AG20443 (cell line): Measurements from ENCODE around the gene TMEM150B.

Source experiments
- DNase-seq: peaks from one replicate; pipeline ENCODE4 v3.0.0; 2012; ENCODE audit warnings: low spot score, mixed read lengths

The TMEM150B gene

DNA sequence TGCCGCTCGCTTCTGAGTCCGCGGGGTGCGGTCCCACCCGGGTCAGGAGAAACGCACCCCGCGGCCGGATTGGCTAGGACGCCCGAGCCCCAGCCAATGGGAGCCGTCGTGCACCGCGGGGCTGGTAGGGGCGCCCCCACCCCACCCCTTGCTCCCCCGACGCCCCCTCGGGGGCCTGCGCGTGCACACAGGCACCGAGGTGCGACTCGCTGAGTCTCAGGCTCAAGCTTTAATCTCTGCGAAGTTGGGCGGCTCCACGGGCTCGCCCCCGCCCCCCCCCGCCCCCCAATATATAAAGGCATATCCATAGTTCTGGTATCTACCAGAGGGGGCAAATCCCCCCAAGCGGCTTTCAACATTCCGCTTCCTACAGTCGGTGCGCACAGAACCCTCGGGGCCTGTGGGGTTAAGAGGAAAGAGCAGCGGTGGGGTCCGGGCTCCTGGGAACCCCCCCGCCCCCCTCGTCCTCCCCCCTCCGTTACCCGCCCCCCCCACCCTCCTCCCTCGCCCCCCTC is 29.6 kb upstream of the TMEM150B start, which contains the start of gene COX6B2:
Gene COX6B2, minus strand, starts transcription at position 22 of the 515 bp plus-strand sequence. CDS start 198 bp downstream, outside the sequence.
- DNase-seq, result peak; percentile 15

GRCh38 chr19:55353803-55354697 is 28.9 kb upstream of the TMEM150B start:
- peak; percentile 91 for DNase-seq

DNA sequence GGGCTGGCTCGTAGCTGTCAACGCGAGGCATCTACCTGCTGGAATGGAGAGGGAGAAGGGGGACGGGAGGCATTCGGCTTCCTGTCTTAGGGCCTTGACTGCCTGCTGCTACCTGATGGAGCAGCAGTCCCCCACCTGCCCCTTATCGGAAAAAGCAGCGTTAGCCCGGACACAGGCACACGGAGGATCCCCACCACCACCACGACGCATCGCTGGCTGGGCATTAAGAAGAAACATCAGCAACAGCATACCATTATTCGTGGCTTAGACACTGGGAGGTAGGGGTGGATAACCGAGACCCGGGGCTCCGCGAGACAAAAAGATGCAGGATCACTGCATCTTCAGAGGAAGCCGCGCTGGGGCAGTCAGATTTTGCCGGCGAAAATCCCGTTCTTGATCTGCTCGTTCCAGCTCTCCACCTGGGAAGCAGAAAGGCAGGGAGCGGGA is 28.2 kb upstream of the TMEM150B start:
- no peak for DNase-seq

GRCh38 chr19:55352549-55353145 is 27.5 kb upstream of the TMEM150B start:
- no peak for DNase-seq

GRCh38 chr19:55352040-55352439 is 26.9 kb upstream of the TMEM150B start:
- no peak for DNase-seq

DNA sequence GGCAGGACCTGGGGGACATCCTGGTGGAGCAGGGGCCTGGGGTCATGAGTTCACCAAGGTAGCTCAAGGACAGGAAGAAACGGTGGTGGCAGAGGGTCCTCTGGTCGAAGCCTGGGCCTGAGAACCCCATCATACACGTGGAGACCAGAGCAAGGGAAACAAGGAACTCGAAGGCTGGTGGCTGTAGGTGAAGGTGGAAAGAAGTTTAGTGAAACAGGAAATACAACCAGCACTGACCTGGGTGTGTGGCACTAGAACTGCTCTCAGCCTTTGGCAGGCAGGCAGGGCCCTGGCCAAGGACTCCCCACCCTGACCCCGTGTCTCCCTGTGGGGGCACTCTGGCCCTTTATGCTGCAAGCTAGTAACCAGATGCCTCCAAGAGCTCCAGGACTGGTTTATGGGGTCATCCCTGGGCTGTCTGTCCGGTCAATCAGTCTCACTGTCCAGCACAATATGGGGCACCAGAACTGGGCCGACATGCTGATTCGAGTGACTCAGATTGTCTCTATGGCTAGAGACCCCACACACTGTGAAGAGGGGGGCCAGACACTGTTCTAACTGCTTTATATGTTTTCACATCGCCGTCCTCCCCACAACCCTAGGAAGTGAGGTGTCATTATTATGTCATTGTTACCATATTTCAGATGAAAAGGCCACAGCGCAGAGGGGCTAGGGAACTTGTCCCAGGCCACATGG is 25.6 kb upstream of the TMEM150B start:
- no peak for DNase-seq

GRCh38 chr19:55348317-55349034 is 23.3 kb upstream of the TMEM150B start:
- no peak for DNase-seq

DNA sequence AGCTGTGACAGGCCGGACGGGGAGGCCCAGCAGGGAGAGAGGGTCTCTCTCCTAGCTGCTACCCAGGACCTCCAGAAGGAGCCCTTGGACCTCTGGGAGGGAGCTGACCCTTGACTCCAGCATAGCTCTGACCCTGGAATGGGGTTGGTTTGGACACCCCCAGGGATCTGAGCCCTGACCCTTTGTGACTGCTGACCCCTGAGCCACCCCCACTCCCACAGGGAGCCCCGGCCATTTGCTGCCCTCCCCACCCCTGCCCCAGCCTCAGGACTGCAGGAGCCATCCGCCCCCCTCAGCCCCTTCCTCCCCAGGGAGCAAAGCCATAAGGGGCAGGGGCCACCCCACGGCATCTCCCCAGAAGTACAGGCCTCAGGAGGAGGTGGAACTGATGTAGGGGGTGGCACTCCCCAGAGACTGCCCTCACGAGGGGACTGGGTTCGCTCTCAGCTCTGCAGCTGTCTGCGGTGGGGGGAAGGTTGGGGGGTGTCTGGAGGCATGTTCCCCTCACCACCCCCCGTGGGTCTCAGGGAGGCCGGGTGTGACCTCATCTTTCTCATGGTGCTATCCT is 22.4 kb upstream of the TMEM150B start:
- DNase-seq, result no peak

DNA sequence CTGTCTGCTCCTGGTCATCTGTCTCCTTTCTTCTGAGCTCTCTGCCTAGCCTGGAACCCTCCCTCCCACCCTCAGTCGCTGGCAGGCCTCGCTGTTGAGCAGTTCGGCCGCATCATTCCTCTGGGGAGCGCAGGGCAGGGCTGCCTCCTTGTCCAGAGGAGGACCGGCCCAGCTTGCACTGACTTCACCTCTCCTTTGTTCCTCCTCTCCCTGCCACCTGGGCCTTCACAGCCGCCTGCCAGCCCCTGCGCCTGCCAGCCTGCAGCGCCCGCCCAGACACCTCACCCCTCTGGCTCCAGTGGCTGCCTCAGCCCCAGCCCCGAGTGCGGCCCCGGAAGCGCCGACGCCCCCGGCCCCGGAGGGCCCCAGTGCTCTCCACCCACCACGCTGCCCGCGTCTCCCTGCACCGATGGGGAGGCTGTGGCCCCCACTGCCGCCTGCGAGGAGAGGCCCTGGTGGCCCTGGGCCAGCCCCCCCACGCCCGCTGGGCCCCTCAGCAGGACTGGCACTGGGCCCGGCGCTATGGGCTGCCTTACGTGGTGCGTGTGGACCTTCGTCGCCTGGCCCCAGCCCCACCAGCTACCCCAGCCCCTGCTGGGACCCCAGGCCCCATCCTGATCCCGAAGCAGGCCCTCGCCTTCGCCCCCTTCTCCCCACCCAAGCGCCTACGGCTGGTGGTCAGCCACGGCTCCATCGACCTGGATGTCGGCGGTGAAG is 21.7 kb upstream of the TMEM150B start:
- DNase-seq, result no peak

DNA sequence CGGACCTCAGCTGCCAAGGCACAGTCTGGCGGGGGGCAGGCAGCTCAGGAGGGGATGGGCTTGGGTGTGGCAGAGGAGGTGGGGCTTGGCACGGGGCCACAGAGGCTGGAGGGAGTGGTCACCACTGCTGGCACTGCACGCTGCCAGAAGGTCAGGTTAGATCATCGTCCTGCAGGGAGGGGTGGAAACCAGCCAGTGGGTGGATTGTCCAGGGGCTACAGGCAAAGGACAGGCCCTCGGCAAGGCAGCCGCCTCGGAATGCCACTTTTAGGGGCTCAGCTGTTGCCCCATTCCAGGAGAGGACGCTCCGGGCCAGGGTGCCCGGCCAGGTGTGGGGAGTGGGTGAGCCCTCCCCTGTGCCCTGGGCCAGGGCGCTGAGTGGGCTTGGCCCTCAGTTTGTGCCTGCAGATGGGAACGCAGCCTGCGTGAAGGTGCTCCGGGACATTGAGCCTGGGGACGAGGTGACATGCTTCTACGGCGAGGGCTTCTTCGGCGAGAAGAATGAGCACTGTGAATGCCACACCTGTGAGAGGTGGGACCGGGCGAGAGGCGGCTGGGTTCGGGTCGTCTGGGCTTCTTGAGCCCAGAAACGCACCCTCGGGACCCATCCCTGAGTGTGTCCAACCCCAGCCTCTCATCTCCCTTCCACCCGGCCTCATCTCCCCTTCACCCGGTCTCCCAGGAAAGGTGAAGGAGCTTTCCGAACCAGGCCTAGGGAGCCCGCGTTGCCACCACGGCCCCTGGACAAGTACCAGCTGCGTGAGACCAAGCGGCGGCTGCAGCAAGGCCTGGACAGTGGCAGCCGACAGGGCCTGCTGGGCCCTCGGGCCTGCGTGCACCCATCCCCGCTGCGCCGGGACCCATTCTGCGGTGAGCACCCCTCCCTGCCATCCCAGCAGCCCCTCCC is 20.9 kb upstream of the TMEM150B start:
- peak; percentile 65 for DNase-seq

DNA sequence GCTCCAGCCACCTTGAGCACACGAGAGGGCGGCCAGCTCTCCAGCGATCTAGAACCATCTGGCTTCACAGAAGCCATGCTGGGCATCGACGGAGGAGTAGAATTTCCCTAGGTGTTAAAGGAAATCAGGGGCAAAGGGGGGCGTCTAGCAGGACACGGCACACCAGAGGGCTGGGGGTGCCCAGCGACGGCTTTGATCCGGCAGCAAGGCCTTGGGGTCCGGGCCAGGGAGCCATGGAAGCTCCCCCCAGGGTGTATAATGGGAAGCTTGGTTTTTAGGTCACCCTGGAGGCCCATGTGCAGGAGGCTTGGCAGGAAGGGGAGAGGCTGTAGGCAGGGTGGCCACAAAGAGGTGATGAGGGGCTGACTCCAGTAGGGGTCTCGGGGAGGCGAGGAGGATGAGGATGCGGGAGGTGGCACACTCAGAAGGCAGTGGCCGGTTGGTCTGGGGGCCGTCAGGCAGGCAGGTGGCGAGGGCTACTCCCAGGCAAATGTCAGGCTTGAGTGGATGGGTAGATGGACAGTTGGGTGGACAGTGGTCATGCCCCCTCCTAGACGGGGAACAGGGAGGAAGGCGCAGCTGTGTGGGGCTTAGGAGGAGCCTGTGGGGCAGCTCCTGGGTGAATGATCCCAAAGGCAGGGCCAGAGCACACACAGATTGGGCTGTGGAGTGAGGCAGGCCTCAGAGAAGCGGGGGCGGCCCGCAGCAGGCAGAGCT is 20.1 kb upstream of the TMEM150B start:
- DNase-seq, result no peak

- no peak for DNase-seq
Measured at GRCh38 chr19:55344444-55344843, 19.3 kb upstream of the TMEM150B start.

GRCh38 chr19:55341595-55342531 is 16.7 kb upstream of the TMEM150B start:
- DNase-seq, result no peak

DNA sequence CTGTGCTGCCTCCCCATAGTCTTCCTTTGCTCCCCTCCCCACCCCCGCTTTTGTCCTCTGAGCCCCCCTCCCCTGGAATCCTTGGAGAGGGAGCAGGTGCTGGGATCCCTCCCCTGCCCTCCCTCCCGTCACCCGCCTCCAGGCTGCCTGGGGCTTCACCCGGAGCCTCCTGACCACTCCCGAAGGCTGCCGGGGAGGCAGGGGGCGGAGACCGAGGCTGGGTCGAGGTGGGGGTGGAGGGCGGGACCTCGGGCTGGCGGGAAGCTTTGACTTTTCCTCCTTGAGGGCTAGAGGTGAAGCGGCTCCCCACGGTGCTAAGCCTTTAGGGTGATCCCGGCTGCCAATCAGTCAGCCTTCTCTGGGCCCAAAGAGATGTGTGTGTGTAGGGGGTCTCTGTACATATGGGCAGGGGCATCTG is 16.0 kb upstream of the TMEM150B start:
- DNase-seq, result peak; percentile 93

DNA sequence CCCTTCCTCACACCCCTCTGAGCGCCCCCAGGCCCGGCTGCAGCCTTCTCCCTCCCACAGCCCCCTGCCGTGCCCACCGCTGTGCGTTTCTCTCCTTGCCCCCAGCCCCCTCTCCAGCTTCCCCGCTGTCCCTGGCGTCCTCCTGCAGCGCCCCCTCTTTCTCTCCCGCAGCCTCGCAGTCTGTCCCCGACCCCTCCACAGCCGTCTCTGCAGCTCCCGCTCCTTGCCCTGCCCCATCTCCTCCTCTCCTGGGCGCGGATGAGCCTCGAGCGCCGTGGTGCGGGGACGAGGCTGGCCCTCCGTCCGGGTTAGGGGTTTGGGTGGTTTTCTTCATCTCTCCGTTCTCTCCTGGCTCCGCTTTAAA is 15.6 kb upstream of the TMEM150B start:
- DNase-seq, result no peak

- no peak for DNase-seq
Measured at GRCh38 chr19:55339889-55340783, 15.0 kb upstream of the TMEM150B start.
